HG02938 (cell line): ENCODE results near the gene DND1.
"Not testable (repeated sequence)": the region's sequence is repeated elsewhere in the genome, so short reads cannot be mapped to it uniquely, and the experiment has no call there.

Experiments
- ATAC-seq: cut with Tn5 transposase; IDR thresholded peaks from one replicate; pipeline ENCODE4 v1.9.1; 2021; ENCODE audit warnings: mild to moderate bottlenecking, moderate library complexity; ENCODE audit not compliant: unreplicated experiment

DND1 gene

GRCh38 chr5:140673187-140673976, at the start of gene DND1:
Gene DND1 (minus strand): TSS chr5:140673576. CDS start chr5:140673542, 34 bp downstream.
- ATAC-seq: no peak

- not testable (repeated sequence) for ATAC-seq
Observed at GRCh38 chr5:140721395-140721794, 48.0 kb upstream of the DND1 start.

DNA sequence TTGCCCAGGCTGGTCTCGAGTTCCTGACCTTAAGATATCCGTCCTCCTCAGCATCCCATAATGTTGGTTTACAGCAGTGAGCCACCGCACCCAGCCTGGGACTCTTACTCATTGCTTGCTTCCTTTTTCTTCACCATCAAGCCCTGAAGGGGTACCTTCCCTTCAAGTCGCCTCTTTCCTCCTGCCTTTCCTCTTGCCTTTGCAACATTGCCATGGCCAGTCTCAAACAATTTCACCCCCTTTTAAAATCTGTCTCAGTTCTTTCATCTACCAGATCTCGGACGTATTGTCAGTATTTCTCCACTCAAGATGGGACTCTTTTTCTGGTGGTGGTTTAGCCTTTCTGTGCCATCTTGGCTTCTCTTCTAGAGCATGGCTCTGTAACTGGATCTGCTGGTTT, 47.4 kb upstream of the DND1 start:
- not testable (repeated sequence) for ATAC-seq

- no peak for ATAC-seq
Observed at GRCh38 chr5:140718266-140718592, 44.9 kb upstream of the DND1 start.

DNA sequence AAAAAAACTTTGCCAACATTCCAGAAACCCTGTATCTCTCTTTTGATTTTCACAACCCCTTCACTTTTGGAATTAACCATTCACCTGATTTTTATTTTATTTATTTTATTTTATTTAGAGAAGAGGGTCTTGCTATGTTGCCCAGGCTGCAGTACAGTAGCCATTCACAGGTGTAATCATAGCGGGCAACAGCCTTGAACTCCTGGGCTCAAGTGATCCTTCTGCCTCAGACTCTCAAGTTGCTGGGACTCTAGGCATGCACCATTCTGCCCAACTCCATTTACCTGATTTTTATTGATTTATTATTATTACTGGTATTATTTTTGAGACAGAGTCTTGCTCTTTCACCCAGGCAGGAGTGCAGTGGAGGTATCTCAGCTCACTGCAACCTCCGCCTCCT, 42.9 kb upstream of the DND1 start:
- not testable (repeated sequence) for ATAC-seq

DNA sequence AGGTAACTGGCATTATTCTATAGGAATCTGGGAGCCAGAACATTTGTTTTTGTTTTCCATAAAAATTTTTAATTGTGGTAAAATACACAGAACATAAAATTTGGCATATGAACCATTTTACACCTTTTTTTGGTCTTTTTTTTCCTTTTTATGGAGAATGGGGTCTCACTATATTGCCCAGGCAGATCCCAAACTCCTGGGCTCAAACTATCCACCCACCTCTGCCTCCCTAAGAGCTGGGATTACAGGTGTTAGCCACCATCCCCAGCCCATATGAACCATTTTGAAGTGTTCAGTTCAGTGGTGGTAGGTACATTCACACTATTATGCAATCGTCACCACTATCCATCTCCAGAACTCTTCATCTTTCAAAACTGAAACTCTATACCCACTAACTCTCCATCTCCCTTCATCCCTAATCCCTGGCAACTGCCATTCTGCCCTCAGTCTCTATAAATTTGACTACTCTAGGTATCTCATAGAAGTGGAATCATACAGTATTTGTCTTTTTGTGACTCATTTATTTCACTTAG, 40.3 kb upstream of the DND1 start:
- no peak for ATAC-seq

DNA sequence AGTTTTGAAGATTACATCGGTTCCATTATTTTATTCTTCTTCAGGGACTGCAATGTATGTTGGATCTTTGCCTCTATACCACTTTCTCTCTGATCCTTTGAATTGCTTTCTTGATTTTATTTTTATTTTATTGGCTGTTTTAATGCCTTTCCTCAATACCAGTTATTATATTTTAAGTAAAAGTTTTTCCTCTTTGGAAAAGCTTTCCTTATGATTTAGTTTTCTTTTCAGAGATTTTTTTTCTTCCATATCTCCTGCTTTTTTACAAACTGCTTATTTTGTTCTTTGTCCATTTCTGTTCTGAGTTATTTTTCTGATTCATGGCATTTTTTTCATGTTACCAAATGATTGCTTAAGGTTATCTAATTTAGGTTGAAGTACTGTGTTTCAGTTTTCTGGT, 38.4 kb upstream of the DND1 start:
- ATAC-seq: no peak

DNA sequence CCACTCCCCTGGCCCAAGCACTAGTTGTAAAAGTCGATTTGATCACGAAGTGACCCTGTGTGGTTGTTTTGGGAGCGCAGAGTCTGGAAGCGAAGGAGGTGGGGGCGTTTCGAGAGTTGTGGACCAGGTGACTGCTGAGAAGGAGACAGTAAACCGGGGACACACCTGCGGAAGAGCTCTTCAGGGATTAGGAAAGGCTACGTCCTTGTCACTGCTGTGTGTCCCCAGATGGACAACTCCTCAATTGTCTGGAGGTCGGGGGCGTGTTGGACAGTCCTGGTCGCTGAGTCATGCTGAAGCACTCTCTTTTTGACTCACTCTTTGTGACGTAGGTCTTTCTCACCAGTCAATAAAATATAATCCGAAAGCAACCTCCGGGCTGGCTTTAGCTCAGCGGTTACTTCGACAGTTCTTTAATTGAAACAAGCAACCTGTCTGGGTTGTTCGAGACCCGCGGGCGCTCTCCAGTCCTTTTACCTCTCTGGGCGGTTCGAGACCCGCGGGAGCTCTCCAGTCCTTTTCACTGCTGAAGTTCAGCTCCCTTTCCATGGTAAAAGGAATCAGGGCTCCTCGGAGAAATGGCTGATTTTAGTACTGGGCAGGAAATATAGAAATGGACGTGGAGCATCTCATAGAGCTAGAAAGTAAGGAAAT, 37.6 kb upstream of the DND1 start:
- ATAC-seq: peak; percentile 88

- ATAC-seq: not testable (repeated sequence)
Observed at GRCh38 chr5:140708787-140709186, 35.4 kb upstream of the DND1 start.

GRCh38 chr5:140707812-140708211, 34.4 kb upstream of the DND1 start:
- no peak for ATAC-seq

DNA sequence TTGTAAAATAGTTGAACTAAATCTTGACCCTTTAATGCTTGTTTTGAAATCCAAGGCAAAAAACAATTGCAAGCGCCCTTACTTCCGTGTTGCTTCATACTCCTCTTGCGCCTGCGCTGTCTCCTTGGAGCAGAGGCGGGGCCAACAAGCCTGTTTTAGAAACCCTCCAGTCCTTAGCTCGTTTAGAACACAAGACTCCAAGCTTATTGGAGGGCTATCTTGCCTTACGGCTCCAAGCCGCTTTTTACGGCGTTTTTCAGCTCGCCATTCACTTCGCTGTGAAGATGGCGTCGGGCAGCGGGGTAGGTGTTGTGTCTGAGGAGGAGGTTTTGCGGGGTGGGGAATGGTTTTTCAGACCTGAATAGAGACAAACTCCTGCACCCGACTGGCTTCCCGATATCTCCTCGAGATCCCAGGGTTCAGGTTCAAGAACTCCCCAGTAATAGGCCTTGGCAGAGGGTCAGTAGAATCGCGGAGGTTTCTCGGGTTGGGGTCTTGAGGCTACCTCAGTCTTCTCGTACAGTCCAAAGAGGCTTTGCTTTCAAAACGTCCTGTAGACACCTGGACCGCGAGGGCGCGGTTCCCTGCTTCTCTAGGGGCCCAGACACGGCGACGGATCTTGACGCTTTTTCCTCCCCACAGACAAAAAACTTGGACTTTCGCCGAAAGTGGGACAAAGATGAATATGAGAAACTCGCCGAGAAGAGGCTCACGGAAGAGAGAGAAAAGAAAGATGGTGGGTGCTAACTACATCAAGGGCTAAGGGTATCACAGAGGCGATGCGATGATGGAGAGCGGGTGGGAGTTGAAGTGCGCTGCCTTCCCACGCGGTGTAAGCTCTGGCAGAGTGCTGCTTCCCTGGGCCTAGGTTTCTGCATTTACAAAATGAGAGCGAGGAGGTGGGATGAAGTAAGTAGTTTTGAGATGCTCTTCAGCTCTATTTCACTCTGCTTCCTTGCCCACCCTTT, 27.1 kb upstream of the DND1 start, which contains the start of gene ZMAT2:
TSS of gene ZMAT2 (plus strand) at position 271 of the 968 bp plus-strand sequence. CDS start at position 285, 14 bp downstream.
- ATAC-seq: peak; percentile 93

GRCh38 chr5:140696891-140697492, 23.6 kb upstream of the DND1 start:
- ATAC-seq: no peak

DNA sequence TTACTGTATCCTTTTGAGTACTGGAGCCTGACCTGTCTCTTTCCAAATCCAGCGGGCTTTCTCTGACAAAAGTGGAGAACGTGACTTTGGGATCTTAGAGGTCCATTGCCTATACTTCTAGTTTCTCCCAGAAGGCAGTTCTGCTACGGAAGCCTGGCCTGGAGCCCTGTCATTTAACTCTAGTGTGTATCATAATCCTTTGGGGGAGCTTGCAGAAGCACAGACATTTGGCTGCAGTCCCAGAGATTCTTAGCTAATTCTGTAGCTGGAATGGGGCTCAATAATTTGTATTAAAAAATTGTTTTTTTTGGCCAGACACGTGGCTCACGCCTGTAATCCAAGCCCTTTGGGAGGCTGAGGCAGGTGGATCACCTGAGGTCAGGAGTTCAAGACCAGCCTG, 20.9 kb upstream of the DND1 start:
- no peak for ATAC-seq

DNA sequence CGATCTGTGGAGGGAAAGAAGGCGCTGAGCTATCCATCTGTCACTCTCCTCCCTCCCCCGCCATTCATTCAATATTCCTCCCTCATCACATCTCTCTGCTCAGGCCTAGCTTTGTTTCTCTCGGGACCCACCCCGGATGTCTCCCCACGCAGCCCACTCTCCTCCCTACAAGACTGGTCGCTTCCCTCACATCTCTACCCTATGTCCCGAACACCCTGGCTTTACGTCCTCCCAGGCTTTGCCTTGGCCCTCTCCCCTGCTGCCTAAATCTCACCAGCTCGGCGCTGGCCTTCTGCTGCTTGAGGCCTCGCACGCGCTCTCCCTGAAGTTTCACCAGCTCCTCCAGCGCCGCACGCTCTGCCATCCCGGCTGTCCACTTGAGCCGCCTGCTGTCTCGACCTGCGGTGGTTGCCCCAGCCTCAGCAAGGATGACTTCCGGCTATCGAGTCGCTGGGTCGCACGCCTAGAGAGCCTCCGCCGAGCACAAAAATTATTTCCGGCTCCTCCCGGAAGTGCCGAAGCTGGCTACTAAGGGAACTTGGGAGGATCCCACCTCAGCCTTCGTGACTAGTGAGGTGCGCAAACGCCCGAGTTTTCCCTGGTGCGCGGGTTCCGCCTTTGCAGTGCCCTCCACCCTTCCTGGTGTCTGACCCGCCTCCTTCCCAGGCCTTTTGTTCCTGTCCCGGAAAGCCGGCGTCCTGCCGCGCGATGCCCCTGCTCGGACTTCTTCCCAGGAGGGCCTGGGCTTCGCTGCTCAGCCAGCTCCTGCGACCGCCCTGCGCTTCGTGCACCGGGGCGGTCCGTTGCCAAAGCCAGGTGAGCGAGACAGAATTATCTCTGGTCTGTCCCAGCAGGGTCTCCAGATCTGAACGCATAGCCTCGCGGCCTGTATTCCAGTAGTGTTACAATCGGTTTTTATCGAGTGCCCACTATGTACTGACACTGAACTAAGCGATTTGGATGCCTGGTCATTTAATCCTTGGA, 17.9 kb upstream of the DND1 start, which contains the start of the genes HARS1 and HARS2:
TSS of gene HARS1 (minus strand) at position 430 of the 984 bp plus-strand sequence. CDS start at position 364, 66 bp downstream.
TSS of gene HARS2 (plus strand) at position 515 of the 984 bp plus-strand sequence. CDS start at position 709, 194 bp downstream.
- peak; percentile 96 for ATAC-seq

GRCh38 chr5:140690376-140690932, 17.1 kb upstream of the DND1 start:
- ATAC-seq: no peak

DNA sequence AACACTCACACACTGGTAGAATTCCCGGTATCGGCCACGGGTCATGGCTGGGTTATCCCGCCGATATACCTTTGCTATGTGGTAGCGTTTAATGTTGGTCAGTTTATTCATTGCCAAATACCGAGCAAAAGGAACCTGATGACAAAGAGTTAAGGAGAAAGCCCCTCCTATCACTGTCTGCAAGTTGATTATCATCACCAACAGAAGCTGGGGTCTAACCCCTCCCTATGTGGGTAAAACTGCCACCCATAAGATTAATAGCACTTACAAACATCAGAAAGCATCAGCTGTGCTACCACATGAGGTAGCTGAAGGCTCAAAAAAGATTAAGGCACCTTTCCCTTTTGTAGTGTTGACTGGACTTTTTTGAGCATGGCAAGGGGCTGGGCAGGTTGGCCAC, 5.6 kb upstream of the DND1 start:
- ATAC-seq: no peak

GRCh38 chr5:140677947-140678346, 4.6 kb upstream of the DND1 start:
- ATAC-seq: peak; percentile 70

DNA sequence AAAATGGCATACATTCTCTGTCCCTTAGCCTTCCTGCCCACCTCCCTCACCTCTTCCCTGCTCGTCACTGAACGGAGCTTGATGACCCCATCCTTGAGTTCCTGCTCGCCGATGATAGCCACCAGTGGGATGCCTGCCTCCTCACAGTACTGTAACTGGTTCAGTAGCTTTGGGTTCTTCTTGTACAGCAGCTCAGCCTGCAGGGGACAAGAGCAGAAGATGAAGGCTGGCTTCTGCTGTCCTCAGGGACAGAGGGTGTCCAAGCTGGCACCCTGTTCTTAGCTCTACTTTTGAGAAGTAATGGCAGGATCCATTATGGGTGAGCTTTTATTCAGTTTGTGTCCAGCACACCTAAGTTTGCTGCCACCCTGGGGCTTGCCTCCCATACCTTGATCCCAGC, 1.3 kb upstream of the DND1 start:
- no peak for ATAC-seq

- ATAC-seq: no peak
Observed at GRCh38 chr5:140674211-140674610, 835 bp upstream of the DND1 start.
